IMR-90 (cell line): Measurements from ENCODE around the gene PDK4. TPM values are rescaled to one million over a fixed set of nuclear protein-coding genes. Genes with fewer than 3 reads are reported as not detected.

Experiments used
- ATAC-seq: fragments of 200-7000 bp; cut with Tn5 transposase; 2 replicates; pipeline ENCODE4 v1.9.1; 2020; ENCODE audit warnings: low read depth, mild to moderate bottlenecking, moderate library complexity
- BruUV-seq: library from RNA; stranded (reverse); fragments of 400-500 nt; replicated peaks from 2 replicates; lab custom pipeline; 2021; lab: Mats Ljungman, UMichigan
- CTCF ChIA-PET: fragments of 300-600 bp; formaldehyde crosslinking; extraction: SDS; loops from one replicate; lab custom pipeline; 2021; ENCODE audit warnings: antibody characterized with exemption; lab: Yijun Ruan, JAX
- POLR2A ChIA-PET: fragments of 300-600 bp; sonication (Branson Sonifier 250); formaldehyde crosslinking; loops from one replicate; lab custom pipeline; 2022; ENCODE audit warnings: antibody characterized with exemption; ENCODE audit not compliant: unreplicated experiment; lab: Charles Lee
- DNase-seq: peaks from one replicate; pipeline ENCODE4 v3.0.0; 2013
- H2AFZ ChIP-seq: replicated peaks from 2 replicates; pipeline ENCODE3; 2013; ENCODE audit warnings: low read length, mild to moderate bottlenecking; ENCODE audit not compliant: poor library complexity
- H2AK5ac ChIP-seq: 2 replicates; pipeline ENCODE4 v1.6.1; 2013; ENCODE audit warnings: low read depth, low read length, inconsistent platforms
- H2AK9ac ChIP-seq: replicated peaks from 2 replicates; pipeline ENCODE3; 2013; ENCODE audit warnings: mild to moderate bottlenecking, low read depth, low read length, moderate library complexity; ENCODE audit not compliant: poor library complexity
- H2BK120ac ChIP-seq: 2 replicates; pipeline ENCODE4 v1.6.1; 2013; ENCODE audit warnings: low read depth, low read length, inconsistent platforms
- H2BK15ac ChIP-seq: 3 replicates; pipeline ENCODE4 v1.6.1; 2013; ENCODE audit warnings: low read depth, low read length, inconsistent platforms
- H2BK20ac ChIP-seq: 2 replicates; pipeline ENCODE4 v1.6.1; 2013; ENCODE audit warnings: low read depth, mild to moderate bottlenecking, inconsistent platforms, low read length, moderate library complexity
- H2BK5ac ChIP-seq: 2 replicates; pipeline ENCODE4 v1.6.1; 2013; ENCODE audit warnings: mild to moderate bottlenecking, low read depth, low read length, inconsistent platforms; ENCODE audit not compliant: poor library complexity, severe bottlenecking
- H3K14ac ChIP-seq: replicated peaks from 2 replicates; pipeline ENCODE4 v1.6.1; 2013; ENCODE audit warnings: low read depth, low read length, inconsistent platforms
- H3K18ac ChIP-seq: 2 replicates; pipeline ENCODE4 v1.6.1; 2013; ENCODE audit warnings: low read depth, low read length, control low read depth
- H3K23ac ChIP-seq: 2 replicates; pipeline ENCODE4 v1.6.1; 2013; ENCODE audit warnings: low read depth, low read length, inconsistent platforms
- H3K27ac ChIP-seq: 2 replicates; pipeline ENCODE4 v1.5.1; 2013; ENCODE audit warnings: mild to moderate bottlenecking, control low read depth, low read length; ENCODE audit not compliant: insufficient read depth
- H3K27me3 ChIP-seq: 2 replicates; pipeline ENCODE4 v1.6.1; 2013; ENCODE audit warnings: low read length; ENCODE audit not compliant: control insufficient read depth, insufficient read depth
- H3K36me3 ChIP-seq: 2 replicates; pipeline ENCODE4 v1.6.1; 2013; ENCODE audit warnings: low read length, mixed read lengths; ENCODE audit not compliant: control insufficient read depth, insufficient read depth
- H3K4ac ChIP-seq: 2 replicates; pipeline ENCODE4 v1.6.1; 2013; ENCODE audit warnings: low read depth, low read length, inconsistent platforms
- H3K4me1 ChIP-seq: 2 replicates; pipeline ENCODE4 v1.6.1; 2013; ENCODE audit warnings: low read length, mixed read lengths; ENCODE audit not compliant: control insufficient read depth, insufficient read depth
- H3K4me2 ChIP-seq: 2 replicates; pipeline ENCODE4 v1.6.1; 2013; ENCODE audit warnings: low read depth, mild to moderate bottlenecking, control low read depth, low read length, moderate library complexity
- H3K4me3 ChIP-seq: 2 replicates; pipeline ENCODE4 v1.5.1; 2013; ENCODE audit warnings: low read depth, mild to moderate bottlenecking, control low read depth, low read length, moderate library complexity; ENCODE audit not compliant: insufficient read depth
- H3K56ac ChIP-seq: 2 replicates; pipeline ENCODE4 v1.6.1; 2013; ENCODE audit warnings: low read length, inconsistent platforms; ENCODE audit not compliant: insufficient read depth; ENCODE audit errors: extremely low read depth
- H3K79me1 ChIP-seq, 2 experiments: 2 replicates each; pipeline ENCODE4 v1.6.1; 2013; ENCODE audit warnings: low read length in 2 of 2, inconsistent platforms in 1 of 2, low read depth in 1 of 2
- H3K9ac ChIP-seq: 2 replicates; pipeline ENCODE4 v1.6.1; 2013; ENCODE audit warnings: low read depth, low read length, control low read depth
- H3K9me1 ChIP-seq: 2 replicates; pipeline ENCODE4 v1.6.1; 2013; ENCODE audit warnings: low read length, inconsistent platforms; ENCODE audit not compliant: insufficient read depth
- H3K9me3 ChIP-seq: 2 replicates; pipeline ENCODE4 v1.6.1; 2013; ENCODE audit warnings: low read length; ENCODE audit not compliant: control insufficient read depth, insufficient read depth
- H4K20me1 ChIP-seq: 2 replicates; pipeline ENCODE4 v1.6.1; 2013; ENCODE audit warnings: low read length, inconsistent platforms; ENCODE audit not compliant: insufficient read depth
- H4K5ac ChIP-seq: 2 replicates; pipeline ENCODE4 v1.6.1; 2013; ENCODE audit warnings: mild to moderate bottlenecking, low read depth, low read length, control low read depth
- H4K8ac ChIP-seq, 2 experiments: 2 replicates each; pipeline ENCODE4 v1.6.1; 2013; ENCODE audit warnings: low read depth in 2 of 2, low read length in 2 of 2, control low read depth in 1 of 2, inconsistent platforms in 1 of 2
- H4K91ac ChIP-seq: 2 replicates; pipeline ENCODE4 v1.6.1; 2013; ENCODE audit warnings: low read depth, low read length, inconsistent platforms; ENCODE audit not compliant: insufficient read depth
- BHLHE40 ChIP-seq: fragments of 150-350 bp; IDR thresholded peaks from 2 replicates; pipeline ENCODE4 v1.6.1; 2016; ENCODE audit warnings: mild to moderate bottlenecking, low read depth, low read length
- CEBPB ChIP-seq: IDR thresholded peaks from 2 replicates; pipeline ENCODE4 v1.6.1; 2012; ENCODE audit warnings: low read depth, low read length, improper control_type of control experiment
- CHD1 ChIP-seq: IDR thresholded peaks from 2 replicates; pipeline ENCODE4 v1.6.1; 2012; ENCODE audit warnings: low read depth, low read length, improper control_type of control experiment
- FOS ChIP-seq: fragments of 150-350 bp; IDR thresholded peaks from 2 replicates; pipeline ENCODE4 v1.6.1; 2016; ENCODE audit warnings: low read depth, low read length
- MAFK ChIP-seq: IDR thresholded peaks from 2 replicates; pipeline ENCODE4 v1.6.1; 2012; ENCODE audit warnings: low read depth, low read length, improper control_type of control experiment
- MAZ ChIP-seq: IDR thresholded peaks from 2 replicates; pipeline ENCODE4 v1.6.1; 2012; ENCODE audit warnings: low read depth, mild to moderate bottlenecking, low read length, improper control_type of control experiment, moderate library complexity, borderline replicate concordance
- MXI1 ChIP-seq: IDR thresholded peaks from 2 replicates; pipeline ENCODE4 v1.6.1; 2012; ENCODE audit warnings: low read depth, mild to moderate bottlenecking, low read length, moderate library complexity, borderline replicate concordance
- NFE2L2 ChIP-seq: fragments of 150-350 bp; IDR thresholded peaks from 2 replicates; pipeline ENCODE4 v1.6.1; 2016; ENCODE audit warnings: low read depth, mild to moderate bottlenecking, low read length
- POLR2A ChIP-seq: IDR thresholded peaks from 2 replicates; pipeline ENCODE4 v1.6.1; 2012; ENCODE audit warnings: mild to moderate bottlenecking, low read depth, low read length
- RAD21 ChIP-seq: IDR thresholded peaks from 2 replicates; pipeline ENCODE4 v1.6.1; 2012; ENCODE audit warnings: low read length, improper control_type of control experiment
- RCOR1 ChIP-seq: IDR thresholded peaks from 2 replicates; pipeline ENCODE4 v1.6.1; 2012; ENCODE audit warnings: mild to moderate bottlenecking, low read length, improper control_type of control experiment; ENCODE audit not compliant: insufficient replicate concordance
- RFX5 ChIP-seq: IDR thresholded peaks from 2 replicates; pipeline ENCODE4 v1.8.0; 2012; ENCODE audit warnings: low read depth, mild to moderate bottlenecking, low read length, moderate library complexity
- WGBS, 2 experiments: methylation state at CpG; one replicate each; pipeline versions ENCODE4 v1.1.5 to v1.1.7; 2013; ENCODE audit warnings: missing lambda C conversion rate in 2 of 2; ENCODE audit not compliant: insufficient read length in 1 of 2; ENCODE audit errors: extremely low coverage in 2 of 2; 5-methylcytosine and 5-hydroxymethylcytosine counted together
- dilution Hi-C: fragments of 300-500 bp; cut with HindIII; formaldehyde crosslinking; loops from one replicate; pipeline ENCODE4 v1.14.3; 2018; ENCODE audit warnings: low sequenced_read_pairs; ENCODE audit not compliant: unreplicated experiment
- in situ Hi-C: fragments of 300-500 bp; cut with MboI; formaldehyde crosslinking; loops from 3 replicates; pipeline ENCODE4 v1.14.3; 2019; ENCODE audit warnings: low sequenced_read_pairs, inconsistent platforms, mixed read lengths
- intact Hi-C: fragments of 100-400 bp; cut with micrococcal nuclease; formaldehyde crosslinking; loops from 2 replicates; pipeline ENCODE4 v1.10.0; 2022
- polyA plus RNA-seq, 3 experiments: library from polyadenylated mRNA; depleted of rRNA; stranded (reverse); fragments of >200 nt; gene quantifications; 2 replicates each; pipeline ENCODE4 v1.2.3, GENCODE V29; 2012; ENCODE audit warnings: low replicate concordance in 1 of 3
- total RNA-seq: library from RNA; depleted of rRNA; stranded (reverse); fragments of >200 nt; gene quantifications from 2 replicates; pipeline ENCODE4 v1.2.3, GENCODE V29; 2012
- TF ChIP-seq, protein P1 (sequence below): conservative IDR thresholded peaks from 2 replicates; pipeline ENCODE4 v1.5.1; 2012; ENCODE audit warnings: mild to moderate bottlenecking, low read depth, low read length, improper control_type of control experiment
- TF ChIP-seq, protein P2 (sequence below): fragments of 150-350 bp; IDR thresholded peaks from 2 replicates; pipeline ENCODE4 v1.6.1; 2016; ENCODE audit warnings: low read depth, mild to moderate bottlenecking, low read length, moderate library complexity, borderline replicate concordance
- TF ChIP-seq, protein P3 (sequence below): fragments of 150-350 bp; IDR thresholded peaks from 2 replicates; pipeline ENCODE4 v1.6.1; 2017; ENCODE audit warnings: mild to moderate bottlenecking, antibody characterized with exemption, low read length, low read depth

PDK4 gene
- total and polyA plus RNA-seq, 2 of the 4 experiments (the other 2 are of a cell fraction) = under 0.01 to 0.03 TPM

DNA sequence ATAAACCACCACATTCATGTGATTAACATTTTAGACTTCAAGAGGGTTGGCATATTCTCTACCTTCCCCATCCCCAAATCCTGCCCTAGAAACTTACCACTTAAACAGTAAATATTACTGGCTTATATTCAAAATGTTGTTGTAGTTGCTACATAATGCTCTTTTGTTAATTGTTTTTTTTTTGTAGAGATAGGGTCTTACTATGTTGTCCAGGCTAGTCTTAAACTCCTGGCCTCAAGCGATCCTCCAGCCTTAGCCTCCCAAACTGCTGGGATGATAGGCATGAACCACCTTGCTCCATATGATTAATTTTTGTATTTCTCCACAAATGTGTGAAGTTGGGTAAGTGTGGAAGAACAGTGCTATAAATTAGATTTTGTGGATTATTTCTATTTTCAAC is 6.5 kb downstream of the PDK4 start:
- Histone ChIP-seq H3K27me3 (no peaks in the 10 kb centered on the region), H3K9me3 (no peaks in the 10 kb centered on the region), H2AK5ac (no peak overlapping the region), H4K20me1 (no peaks in the 10 kb centered on the region), H2BK120ac (no peak overlapping the region), H3K27ac (no peak overlapping the region), H3K23ac (no peak overlapping the region), H2AK9ac (no peak overlapping the region), H3K14ac (no peak overlapping the region), H3K4me1 (no peaks in the 10 kb centered on the region), H3K9me1 (no peaks in the 10 kb centered on the region), H3K56ac (no peak overlapping the region), H3K18ac (no peak overlapping the region), H3K79me1 (no peaks in the 10 kb centered on the region), H3K4me2 (no peak overlapping the region), H3K9ac (no peak overlapping the region), H2AFZ (no peak overlapping the region), H4K91ac (no peak overlapping the region), H2BK15ac (no peak overlapping the region), H3K36me3 (peaks cover 1% of the 10 kb centered on the region; the same call in 1 of the 2 replicates), H4K8ac (no peak overlapping the region), H2BK20ac (no peak overlapping the region), H3K4ac (no peak overlapping the region), H3K4me3 (no peak overlapping the region), H2BK5ac (no peak overlapping the region), H4K5ac (no peak overlapping the region)
- no TSS peak for BruUV-seq
- WGBS, 2 experiments = no CpG with 5 or more reads among the region's 1 CpG
- no peak for DNase-seq
- intact Hi-C loops (no loop called here), in situ Hi-C loops (no loop called here), dilution Hi-C loops (no loop called here)
- POLR2A ChIA-PET = no interaction called here
- TF ChIP-seq MAZ = no peak
- no peak for TF ChIP-seq NFE2L2
- no peak for TF ChIP-seq CHD1
- TF ChIP-seq, protein P1, sequence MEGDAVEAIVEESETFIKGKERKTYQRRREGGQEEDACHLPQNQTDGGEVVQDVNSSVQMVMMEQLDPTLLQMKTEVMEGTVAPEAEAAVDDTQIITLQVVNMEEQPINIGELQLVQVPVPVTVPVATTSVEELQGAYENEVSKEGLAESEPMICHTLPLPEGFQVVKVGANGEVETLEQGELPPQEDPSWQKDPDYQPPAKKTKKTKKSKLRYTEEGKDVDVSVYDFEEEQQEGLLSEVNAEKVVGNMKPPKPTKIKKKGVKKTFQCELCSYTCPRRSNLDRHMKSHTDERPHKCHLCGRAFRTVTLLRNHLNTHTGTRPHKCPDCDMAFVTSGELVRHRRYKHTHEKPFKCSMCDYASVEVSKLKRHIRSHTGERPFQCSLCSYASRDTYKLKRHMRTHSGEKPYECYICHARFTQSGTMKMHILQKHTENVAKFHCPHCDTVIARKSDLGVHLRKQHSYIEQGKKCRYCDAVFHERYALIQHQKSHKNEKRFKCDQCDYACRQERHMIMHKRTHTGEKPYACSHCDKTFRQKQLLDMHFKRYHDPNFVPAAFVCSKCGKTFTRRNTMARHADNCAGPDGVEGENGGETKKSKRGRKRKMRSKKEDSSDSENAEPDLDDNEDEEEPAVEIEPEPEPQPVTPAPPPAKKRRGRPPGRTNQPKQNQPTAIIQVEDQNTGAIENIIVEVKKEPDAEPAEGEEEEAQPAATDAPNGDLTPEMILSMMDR = no peak
- no peak for TF ChIP-seq FOS
- TF ChIP-seq, protein P2, sequence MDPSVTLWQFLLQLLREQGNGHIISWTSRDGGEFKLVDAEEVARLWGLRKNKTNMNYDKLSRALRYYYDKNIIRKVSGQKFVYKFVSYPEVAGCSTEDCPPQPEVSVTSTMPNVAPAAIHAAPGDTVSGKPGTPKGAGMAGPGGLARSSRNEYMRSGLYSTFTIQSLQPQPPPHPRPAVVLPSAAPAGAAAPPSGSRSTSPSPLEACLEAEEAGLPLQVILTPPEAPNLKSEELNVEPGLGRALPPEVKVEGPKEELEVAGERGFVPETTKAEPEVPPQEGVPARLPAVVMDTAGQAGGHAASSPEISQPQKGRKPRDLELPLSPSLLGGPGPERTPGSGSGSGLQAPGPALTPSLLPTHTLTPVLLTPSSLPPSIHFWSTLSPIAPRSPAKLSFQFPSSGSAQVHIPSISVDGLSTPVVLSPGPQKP = no peak
- TF ChIP-seq RCOR1 = no peak
- no peak for TF ChIP-seq MXI1
- no peak for TF ChIP-seq RFX5
- no peak for TF ChIP-seq RAD21
- TF ChIP-seq BHLHE40 = no peak
- TF ChIP-seq MAFK = no peak
- TF ChIP-seq, protein P3, sequence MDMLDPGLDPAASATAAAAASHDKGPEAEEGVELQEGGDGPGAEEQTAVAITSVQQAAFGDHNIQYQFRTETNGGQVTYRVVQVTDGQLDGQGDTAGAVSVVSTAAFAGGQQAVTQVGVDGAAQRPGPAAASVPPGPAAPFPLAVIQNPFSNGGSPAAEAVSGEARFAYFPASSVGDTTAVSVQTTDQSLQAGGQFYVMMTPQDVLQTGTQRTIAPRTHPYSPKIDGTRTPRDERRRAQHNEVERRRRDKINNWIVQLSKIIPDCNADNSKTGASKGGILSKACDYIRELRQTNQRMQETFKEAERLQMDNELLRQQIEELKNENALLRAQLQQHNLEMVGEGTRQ = no peak
- no peak for TF ChIP-seq POLR2A
- no peak for TF ChIP-seq CEBPB
- CTCF ChIA-PET = no interaction called here
- ATAC-seq = no peak
